ENCODE measurements around the gene FDCSP. TPM values are rescaled to one million over a fixed set of nuclear protein-coding genes. Genes with fewer than 3 reads are reported as not detected.

The FDCSP gene
- total and polyA plus RNA-seq, 2 donors (not counting 1 experiment from before 2014, with no cell fraction given): not detected

DNA sequence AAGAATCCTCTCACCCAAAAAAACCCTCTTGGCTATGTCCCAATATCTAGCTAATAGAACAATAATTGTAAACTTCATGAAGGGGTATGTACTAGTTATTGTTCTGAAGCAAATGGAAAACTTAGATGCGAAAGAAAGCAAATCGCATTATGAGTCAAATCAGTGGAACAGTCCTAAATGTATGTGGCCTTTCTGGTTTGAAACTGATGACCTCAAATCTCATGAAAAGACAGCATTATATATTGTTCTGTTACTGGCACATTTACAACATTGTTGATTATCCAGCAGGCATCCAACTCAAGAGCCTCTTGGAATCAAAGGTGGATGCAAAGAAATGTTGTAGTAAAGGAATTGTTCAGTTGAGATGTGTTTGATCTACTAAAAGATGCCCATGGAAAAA, 51.2 kb downstream of the FDCSP start:
- ChIA-PET POLR2A (no interaction called here), CTCF (no interaction called here)
- no peak for ATAC-seq (ENCODE audit: low read depth)

DNA sequence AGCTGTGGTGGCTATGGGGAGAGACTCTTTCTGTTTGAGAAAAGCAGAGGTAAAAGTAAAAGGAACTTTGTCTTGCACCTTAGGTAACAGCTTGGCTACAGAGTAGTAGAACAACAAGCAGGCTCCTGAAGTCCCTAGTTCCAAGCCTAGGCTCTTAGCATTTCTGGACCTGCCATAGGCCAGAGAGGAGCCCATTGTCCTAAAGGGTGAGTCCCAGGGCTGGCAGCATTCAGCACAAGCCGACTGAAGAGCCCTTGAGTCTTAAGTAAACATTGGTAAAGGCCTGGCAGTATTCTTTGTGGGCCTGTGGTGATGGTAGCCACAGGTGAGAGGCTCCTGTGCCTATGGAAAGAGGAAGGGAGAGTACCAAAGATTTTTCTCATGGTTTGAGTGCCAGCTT, 54.6 kb downstream of the FDCSP start:
- Mint-ChIP-seq H3K4me1 (no peaks in the 10 kb centered on the region), H3K27me3 (no peaks in the 10 kb centered on the region), H3K9me3 (ENCODE audit: insufficient read depth) (no peaks in the 10 kb centered on the region), H3K4me3 (no peak overlapping the region), H3K27ac (no peak overlapping the region)
- Histone ChIP-seq H4K20me1 (ENCODE audit: control insufficient read depth, insufficient read depth, low read length, poor library complexity, severe bottlenecking) (no peaks in the 10 kb centered on the region), H3K9me3 (ENCODE audit: control extremely low read depth in 1 of 3, control insufficient read depth in 2 of 3, insufficient read depth in 1 of 3, low read length in 2 of 3) (peaks cover 0 to 2% (median 0%) of the 10 kb centered on the region in 3 donors), H3K79me2 (ENCODE audit: control insufficient read depth, insufficient read depth, low read length) (no peaks in the 10 kb centered on the region), H3K9ac (ENCODE audit: low read length) (no peak overlapping the region), H3K4me3 (ENCODE audit: control extremely low read depth in 1 of 5, extremely low read depth in 1 of 5, insufficient read depth in 1 of 5, low read depth in 2 of 5, low read length in 4 of 5) (no peak overlapping the region), H3K27me3 (replicated peaks in 1 of 4; ENCODE audit: control extremely low read depth in 1 of 4, control insufficient read depth in 3 of 4, insufficient read depth in 4 of 4, low read length in 3 of 4) (no peaks in the 10 kb centered on the region), H3K4me2 (replicated peaks; ENCODE audit: low read depth, low read length, poor library complexity, severe bottlenecking) (no peak overlapping the region), H2AFZ (ENCODE audit: insufficient read depth, low read depth, low read length, poor library complexity, severe bottlenecking) (no peak overlapping the region), H3K4me1 (ENCODE audit: control insufficient read depth in 2 of 2, insufficient read depth in 2 of 2, low read length in 2 of 2) (no peaks in the 10 kb centered on the region), H3K27ac (ENCODE audit: low read length in 2 of 2) (no peak overlapping the region), H3K36me3 (replicated peaks in 1 of 2; ENCODE audit: control extremely low read depth in 1 of 2, control insufficient read depth in 1 of 2, extremely low read depth in 1 of 2, insufficient read depth in 2 of 2, low read length in 1 of 2) (no peaks in the 10 kb centered on the region)
- 50% methylated on average over 1 of the region's 1 CpG for WGBS (ENCODE audit: insufficient coverage)
- CTCF ChIA-PET: no interaction called here
- DNase-seq: no peak
- no peak for TF ChIP-seq EZH2 (IDR thresholded peaks at IDR 0.05; ENCODE audit: borderline replicate concordance, insufficient read depth, low read depth, low read length, poor library complexity, severe bottlenecking)
- TF ChIP-seq, protein P1, sequence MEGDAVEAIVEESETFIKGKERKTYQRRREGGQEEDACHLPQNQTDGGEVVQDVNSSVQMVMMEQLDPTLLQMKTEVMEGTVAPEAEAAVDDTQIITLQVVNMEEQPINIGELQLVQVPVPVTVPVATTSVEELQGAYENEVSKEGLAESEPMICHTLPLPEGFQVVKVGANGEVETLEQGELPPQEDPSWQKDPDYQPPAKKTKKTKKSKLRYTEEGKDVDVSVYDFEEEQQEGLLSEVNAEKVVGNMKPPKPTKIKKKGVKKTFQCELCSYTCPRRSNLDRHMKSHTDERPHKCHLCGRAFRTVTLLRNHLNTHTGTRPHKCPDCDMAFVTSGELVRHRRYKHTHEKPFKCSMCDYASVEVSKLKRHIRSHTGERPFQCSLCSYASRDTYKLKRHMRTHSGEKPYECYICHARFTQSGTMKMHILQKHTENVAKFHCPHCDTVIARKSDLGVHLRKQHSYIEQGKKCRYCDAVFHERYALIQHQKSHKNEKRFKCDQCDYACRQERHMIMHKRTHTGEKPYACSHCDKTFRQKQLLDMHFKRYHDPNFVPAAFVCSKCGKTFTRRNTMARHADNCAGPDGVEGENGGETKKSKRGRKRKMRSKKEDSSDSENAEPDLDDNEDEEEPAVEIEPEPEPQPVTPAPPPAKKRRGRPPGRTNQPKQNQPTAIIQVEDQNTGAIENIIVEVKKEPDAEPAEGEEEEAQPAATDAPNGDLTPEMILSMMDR (IDR thresholded peaks at IDR 0.05): no peak
- ATAC-seq (ENCODE audit: low read depth): no peak
- intact Hi-C loops (cut with micrococcal nuclease): no loop called here
- POLR2A ChIA-PET: no interaction called here

More for the DNA sequence above, 51.2 kb downstream of the FDCSP start:
- Histone ChIP-seq H2AFZ (ENCODE audit: insufficient read depth, low read depth, low read length, poor library complexity, severe bottlenecking) (no peak overlapping the region), H3K4me3 (ENCODE audit: control extremely low read depth in 1 of 5, extremely low read depth in 1 of 5, insufficient read depth in 1 of 5, low read depth in 2 of 5, low read length in 4 of 5) (no peak overlapping the region), H3K27ac (ENCODE audit: low read length in 2 of 2) (no peak overlapping the region), H3K4me1 (ENCODE audit: control insufficient read depth in 2 of 2, insufficient read depth in 2 of 2, low read length in 2 of 2) (no peaks in the 10 kb centered on the region), H4K20me1 (ENCODE audit: control insufficient read depth, insufficient read depth, low read length, poor library complexity, severe bottlenecking) (no peaks in the 10 kb centered on the region), H3K4me2 (replicated peaks; ENCODE audit: low read depth, low read length, poor library complexity, severe bottlenecking) (no peak overlapping the region), H3K79me2 (ENCODE audit: control insufficient read depth, insufficient read depth, low read length) (no peaks in the 10 kb centered on the region), H3K9me3 (ENCODE audit: control extremely low read depth in 1 of 3, control insufficient read depth in 2 of 3, insufficient read depth in 1 of 3, low read length in 2 of 3) (peaks cover 0 to 2% (median 0%) of the 10 kb centered on the region in 3 donors), H3K27me3 (replicated peaks in 1 of 4; ENCODE audit: control extremely low read depth in 1 of 4, control insufficient read depth in 3 of 4, insufficient read depth in 4 of 4, low read length in 3 of 4) (no peaks in the 10 kb centered on the region), H3K9ac (ENCODE audit: low read length) (no peak overlapping the region), H3K36me3 (replicated peaks in 1 of 2; ENCODE audit: control extremely low read depth in 1 of 2, control insufficient read depth in 1 of 2, extremely low read depth in 1 of 2, insufficient read depth in 2 of 2, low read length in 1 of 2) (no peaks in the 10 kb centered on the region)
- TF ChIP-seq, protein P1 (IDR thresholded peaks at IDR 0.05): no peak
- TF ChIP-seq EZH2 (IDR thresholded peaks at IDR 0.05; ENCODE audit: borderline replicate concordance, insufficient read depth, low read depth, low read length, poor library complexity, severe bottlenecking): no peak
- intact Hi-C loops (cut with micrococcal nuclease): no loop called here
- no CpG with 5 or more reads among the region's 2 CpGs for WGBS (ENCODE audit: insufficient coverage)
- H3K9me3 Mint-ChIP-seq (ENCODE audit: insufficient read depth): no peaks in the 10 kb centered on the region
- DNase-seq: no peak
- H3K27me3 Mint-ChIP-seq: no peaks in the 10 kb centered on the region
- no peak overlapping the region for H3K27ac Mint-ChIP-seq
- H3K4me1 Mint-ChIP-seq: no peaks in the 10 kb centered on the region
- H3K4me3 Mint-ChIP-seq: no peak overlapping the region

Other genes with a start within 250 kb of the FDCSP start
- not detected in 2 replicates for gene STATH, start 230.2 kb upstream of the FDCSP start, total RNA-seq
- gene STATH, start 230.2 kb upstream of the FDCSP start, polyA plus RNA-seq: not detected in 2 replicates
- gene HTN3, start 197.7 kb upstream of the FDCSP start, total RNA-seq: not detected in 2 replicates
- gene HTN3, start 197.7 kb upstream of the FDCSP start, polyA plus RNA-seq: not detected in 2 replicates
- gene HTN1, start 175.7 kb upstream of the FDCSP start, total RNA-seq: not detected in 2 replicates
- gene HTN1, start 175.7 kb upstream of the FDCSP start, polyA plus RNA-seq: not detected in 2 replicates
- not detected in 2 replicates for gene PRR27, start 71.9 kb upstream of the FDCSP start, total RNA-seq
- gene PRR27, start 71.9 kb upstream of the FDCSP start, polyA plus RNA-seq: not detected in 2 replicates
- gene ODAM, start 30.4 kb upstream of the FDCSP start, total RNA-seq: not detected in 2 replicates
- gene ODAM, start 30.4 kb upstream of the FDCSP start, polyA plus RNA-seq: not detected in 2 replicates
- gene CSN3, start 16.5 kb downstream of the FDCSP start, total RNA-seq: not detected in 2 replicates
- not detected in 2 replicates for gene CSN3, start 16.5 kb downstream of the FDCSP start, polyA plus RNA-seq
- gene CABS1, start 108.9 kb downstream of the FDCSP start, total RNA-seq: not detected in 2 replicates
- not detected in 2 replicates for gene CABS1, start 108.9 kb downstream of the FDCSP start, polyA plus RNA-seq
- gene SMR3A, start 134.6 kb downstream of the FDCSP start, total RNA-seq: not detected in 2 replicates
- gene SMR3A, start 134.6 kb downstream of the FDCSP start, polyA plus RNA-seq: not detected in 2 replicates
- not detected in 2 replicates for gene SMR3B, start 157.0 kb downstream of the FDCSP start, total RNA-seq
- gene SMR3B, start 157.0 kb downstream of the FDCSP start, polyA plus RNA-seq: not detected in 2 replicates
- gene OPRPN, start 171.8 kb downstream of the FDCSP start, total RNA-seq: not detected in 2 replicates
- not detected in 2 replicates for gene OPRPN, start 171.8 kb downstream of the FDCSP start, polyA plus RNA-seq
- not detected in 2 replicates for gene MUC7, start 246.1 kb downstream of the FDCSP start, total RNA-seq
- not detected in 2 replicates for gene MUC7, start 246.1 kb downstream of the FDCSP start, polyA plus RNA-seq